Mammary epithelial cell (primary cell): ENCODE data around the gene DUSP23.

Source experiments
- EZH2 ChIP-seq: IDR thresholded peaks from 2 replicates; pipeline ENCODE4 v1.6.1; 2012; ENCODE audit warnings: low read length, inconsistent platforms, borderline replicate concordance
- TF ChIP-seq, protein P1 (sequence below), 2 donors: IDR thresholded peaks in 1 of 2; conservative IDR thresholded peaks in 1 of 2; 2 replicates each; pipeline ENCODE4 v1.5.1; 2011 to 2012; ENCODE audit warnings: inconsistent platforms in 2 of 2, low read length in 2 of 2, mild to moderate bottlenecking in 2 of 2, control low read depth in 1 of 2, low read depth in 1 of 2; ENCODE audit not compliant: insufficient read depth in 1 of 2; ENCODE audit errors: extremely low read depth in 1 of 2

DNA sequence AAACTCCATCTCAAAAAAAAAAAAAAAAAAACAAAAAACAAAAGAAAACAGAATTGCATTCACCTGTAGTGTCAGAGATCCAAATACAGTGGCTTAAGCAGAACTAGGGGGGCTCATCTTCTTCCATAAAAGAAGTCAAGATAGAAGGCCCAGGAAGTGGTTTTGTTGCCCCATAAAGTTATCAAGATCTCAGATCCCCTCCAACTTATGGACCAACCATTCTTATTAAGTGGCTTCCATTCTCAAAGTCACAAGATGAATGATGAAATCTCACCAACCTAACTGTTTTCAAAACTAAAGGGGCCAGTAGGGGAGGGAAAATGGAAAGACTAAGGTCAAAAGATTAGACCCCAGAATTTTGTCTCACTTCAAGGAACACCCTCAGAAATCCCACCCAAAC is 30.1 kb upstream of the DUSP23 start:
- TF ChIP-seq, protein P1, sequence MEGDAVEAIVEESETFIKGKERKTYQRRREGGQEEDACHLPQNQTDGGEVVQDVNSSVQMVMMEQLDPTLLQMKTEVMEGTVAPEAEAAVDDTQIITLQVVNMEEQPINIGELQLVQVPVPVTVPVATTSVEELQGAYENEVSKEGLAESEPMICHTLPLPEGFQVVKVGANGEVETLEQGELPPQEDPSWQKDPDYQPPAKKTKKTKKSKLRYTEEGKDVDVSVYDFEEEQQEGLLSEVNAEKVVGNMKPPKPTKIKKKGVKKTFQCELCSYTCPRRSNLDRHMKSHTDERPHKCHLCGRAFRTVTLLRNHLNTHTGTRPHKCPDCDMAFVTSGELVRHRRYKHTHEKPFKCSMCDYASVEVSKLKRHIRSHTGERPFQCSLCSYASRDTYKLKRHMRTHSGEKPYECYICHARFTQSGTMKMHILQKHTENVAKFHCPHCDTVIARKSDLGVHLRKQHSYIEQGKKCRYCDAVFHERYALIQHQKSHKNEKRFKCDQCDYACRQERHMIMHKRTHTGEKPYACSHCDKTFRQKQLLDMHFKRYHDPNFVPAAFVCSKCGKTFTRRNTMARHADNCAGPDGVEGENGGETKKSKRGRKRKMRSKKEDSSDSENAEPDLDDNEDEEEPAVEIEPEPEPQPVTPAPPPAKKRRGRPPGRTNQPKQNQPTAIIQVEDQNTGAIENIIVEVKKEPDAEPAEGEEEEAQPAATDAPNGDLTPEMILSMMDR (conservative IDR thresholded peaks at IDR 0.05 in 1 of 2, IDR thresholded peaks at IDR 0.05 in 1 of 2; ENCODE audit: extremely low read depth in 1 of 2, insufficient read depth in 1 of 2, low read depth in 1 of 2, low read length in 2 of 2) = no peak
- TF ChIP-seq EZH2 = no peak
